ENCODE measurements around the gene JUP.

- TF ChIP-seq, protein P1, sequence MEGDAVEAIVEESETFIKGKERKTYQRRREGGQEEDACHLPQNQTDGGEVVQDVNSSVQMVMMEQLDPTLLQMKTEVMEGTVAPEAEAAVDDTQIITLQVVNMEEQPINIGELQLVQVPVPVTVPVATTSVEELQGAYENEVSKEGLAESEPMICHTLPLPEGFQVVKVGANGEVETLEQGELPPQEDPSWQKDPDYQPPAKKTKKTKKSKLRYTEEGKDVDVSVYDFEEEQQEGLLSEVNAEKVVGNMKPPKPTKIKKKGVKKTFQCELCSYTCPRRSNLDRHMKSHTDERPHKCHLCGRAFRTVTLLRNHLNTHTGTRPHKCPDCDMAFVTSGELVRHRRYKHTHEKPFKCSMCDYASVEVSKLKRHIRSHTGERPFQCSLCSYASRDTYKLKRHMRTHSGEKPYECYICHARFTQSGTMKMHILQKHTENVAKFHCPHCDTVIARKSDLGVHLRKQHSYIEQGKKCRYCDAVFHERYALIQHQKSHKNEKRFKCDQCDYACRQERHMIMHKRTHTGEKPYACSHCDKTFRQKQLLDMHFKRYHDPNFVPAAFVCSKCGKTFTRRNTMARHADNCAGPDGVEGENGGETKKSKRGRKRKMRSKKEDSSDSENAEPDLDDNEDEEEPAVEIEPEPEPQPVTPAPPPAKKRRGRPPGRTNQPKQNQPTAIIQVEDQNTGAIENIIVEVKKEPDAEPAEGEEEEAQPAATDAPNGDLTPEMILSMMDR (conservative IDR thresholded peaks at IDR 0.05; ENCODE audit: low read depth, low read length), result peak; percentile 52
- TF ChIP-seq CHD1 (IDR thresholded peaks at IDR 0.05; ENCODE audit: low read depth, low read length), result no peak
- no peak for TF ChIP-seq ELK1 (IDR thresholded peaks at IDR 0.05; ENCODE audit: borderline replicate concordance, low read depth, low read length)
- peak; percentile 86 for TF ChIP-seq POLR2A (IDR thresholded peaks at IDR 0.05; ENCODE audit: low read depth, low read length)
- peak; percentile 41; the same call in 1 of the 2 replicates for TF ChIP-seq MXI1 (IDR thresholded peaks at IDR 0.05; ENCODE audit: borderline replicate concordance, low read depth, low read length)
- TF ChIP-seq RAD21 (IDR thresholded peaks at IDR 0.05; ENCODE audit: low read length), result peak; percentile 8; the same call in 1 of the 2 replicates
- no peak for TF ChIP-seq NFE2L2 (IDR thresholded peaks at IDR 0.05; ENCODE audit: low read depth, low read length)
- no peak for TF ChIP-seq USF2 (IDR thresholded peaks at IDR 0.05; ENCODE audit: low read depth, low read length)
- TF ChIP-seq MAFK (IDR thresholded peaks at IDR 0.05; ENCODE audit: low read depth, low read length), result no peak
- TF ChIP-seq RCOR1 (IDR thresholded peaks at IDR 0.05; ENCODE audit: insufficient replicate concordance, low read length), result peak; percentile 39
- TF ChIP-seq FOS (IDR thresholded peaks at IDR 0.05; ENCODE audit: low read depth, low read length), result peak; percentile 57; the same call in 1 of the 2 replicates
- TF ChIP-seq BHLHE40 (IDR thresholded peaks at IDR 0.05; ENCODE audit: low read depth, low read length), result no peak; the same call in 1 of the 2 replicates
- no peak for TF ChIP-seq RFX5 (IDR thresholded peaks at IDR 0.05; ENCODE audit: low read depth, low read length)
Measured at GRCh38 chr17:41786227-41787020, at the start of gene JUP.
